ENCODE results near the gene STXBP5. TPM values are rescaled to one million over a fixed set of nuclear protein-coding genes. Genes with fewer than 3 reads are reported as not detected.

The STXBP5 gene
- total RNA-seq, 3 donors from 2014 or later (not counting 1 experiment from before 2014, with no cell fraction given) = 22.9 to 43.9 (median 35.9) TPM

GRCh38 chr6:147161974-147162495 is 42.2 kb upstream of the STXBP5 start:
- no peak for TF ChIP-seq CTCF (IDR thresholded peaks at IDR 0.05)
- Histone ChIP-seq H3K27ac (ENCODE audit: low read length) (no peak overlapping the region), H3K4me1 (ENCODE audit: control insufficient read depth, insufficient read depth, low read length) (no peaks in the 10 kb centered on the region), H3K4me3 (ENCODE audit: low read length) (no peak overlapping the region), H3K9me3 (ENCODE audit: control insufficient read depth, insufficient read depth, low read length) (no peaks in the 10 kb centered on the region), H3K36me3 (ENCODE audit: control insufficient read depth, insufficient read depth, low read length) (no peaks in the 10 kb centered on the region), H3K27me3 (ENCODE audit: control insufficient read depth, insufficient read depth, low read length) (no peaks in the 10 kb centered on the region)
- Mint-ChIP-seq H3K9me3 (peaks cover 0 to 3% of the 10 kb centered on the region in 2 donors), H3K36me3 (no peaks in the 10 kb centered on the region), H3K4me1 (no peaks in the 10 kb centered on the region), H3K27me3 (ENCODE audit: low read depth in 2 of 2) (peaks cover 3 to 18% of the 10 kb centered on the region in 2 donors), H3K27ac (no peak overlapping the region), H3K4me3 (no peak overlapping the region)
- DNase-seq (no peak), ATAC-seq (no peak)
- 79% methylated on average over 2 of the region's 4 CpGs for WGBS (ENCODE audit: insufficient coverage)
- intact Hi-C loops (cut with micrococcal nuclease) = no loop called here

GRCh38 chr6:147164761-147165160 is 39.5 kb upstream of the STXBP5 start:
- H3K36me3 Mint-ChIP-seq = no peaks in the 10 kb centered on the region
- H3K9me3 ChIP-seq (ENCODE audit: control insufficient read depth, insufficient read depth, low read length) = no peaks in the 10 kb centered on the region
- intact Hi-C loops (cut with micrococcal nuclease) = no loop called here

GRCh38 chr6:147166360-147166944 is 37.8 kb upstream of the STXBP5 start:
- Histone ChIP-seq H3K4me3 (ENCODE audit: low read length) (no peak overlapping the region), H3K27me3 (ENCODE audit: control insufficient read depth, insufficient read depth, low read length) (no peaks in the 10 kb centered on the region), H3K9me3 (ENCODE audit: control insufficient read depth, insufficient read depth, low read length) (no peaks in the 10 kb centered on the region), H3K4me1 (ENCODE audit: control insufficient read depth, insufficient read depth, low read length) (no peaks in the 10 kb centered on the region), H3K27ac (ENCODE audit: low read length) (no peak overlapping the region), H3K36me3 (ENCODE audit: control insufficient read depth, insufficient read depth, low read length) (no peaks in the 10 kb centered on the region)
- TF ChIP-seq CTCF (IDR thresholded peaks at IDR 0.05) = no peak
- intact Hi-C loops (cut with micrococcal nuclease) = no loop called here
- Mint-ChIP-seq H3K27me3 (ENCODE audit: low read depth in 2 of 2) (peaks cover 0 to 9% of the 10 kb centered on the region in 2 donors), H3K4me1 (no peaks in the 10 kb centered on the region), H3K4me3 (no peak overlapping the region), H3K36me3 (no peaks in the 10 kb centered on the region), H3K27ac (no peak overlapping the region), H3K9me3 (peaks cover 0 to 3% of the 10 kb centered on the region in 2 donors)
- no peak for DNase-seq
- WGBS (ENCODE audit: insufficient coverage) = 58% methylated on average over 2 of the region's 2 CpGs
- ATAC-seq = peak in 1 of 3 donors; percentile 37

More at GRCh38 chr6:147164761-147165160, 39.5 kb upstream of the STXBP5 start:
- ATAC-seq (no peak), DNase-seq (no peak)
- no peak for TF ChIP-seq CTCF (IDR thresholded peaks at IDR 0.05)
- Histone ChIP-seq H3K27ac (ENCODE audit: low read length) (no peak overlapping the region), H3K27me3 (ENCODE audit: control insufficient read depth, insufficient read depth, low read length) (no peaks in the 10 kb centered on the region), H3K4me1 (ENCODE audit: control insufficient read depth, insufficient read depth, low read length) (no peaks in the 10 kb centered on the region), H3K36me3 (ENCODE audit: control insufficient read depth, insufficient read depth, low read length) (no peaks in the 10 kb centered on the region), H3K4me3 (ENCODE audit: low read length) (no peak overlapping the region)
- H3K4me3 Mint-ChIP-seq = no peak overlapping the region
- peaks cover 3 to 15% of the 10 kb centered on the region in 2 donors for H3K27me3 Mint-ChIP-seq (ENCODE audit: low read depth in 2 of 2)
- H3K27ac Mint-ChIP-seq = no peak overlapping the region
- H3K9me3 Mint-ChIP-seq = peaks cover 0 to 3% of the 10 kb centered on the region in 2 donors
- no peaks in the 10 kb centered on the region for H3K4me1 Mint-ChIP-seq

- intact Hi-C loops (cut with micrococcal nuclease) = no loop called here
- Mint-ChIP-seq H3K4me1 (no peaks in the 10 kb centered on the region), H3K36me3 (no peaks in the 10 kb centered on the region), H3K27ac (no peak overlapping the region), H3K9me3 (peaks cover 0 to 3% of the 10 kb centered on the region in 2 donors), H3K27me3 (ENCODE audit: low read depth in 2 of 2) (peaks cover 0 to 9% of the 10 kb centered on the region in 2 donors), H3K4me3 (no peak overlapping the region)
- no peak for TF ChIP-seq CTCF (IDR thresholded peaks at IDR 0.05)
- H3K4me1 ChIP-seq (ENCODE audit: control insufficient read depth, insufficient read depth, low read length) = no peaks in the 10 kb centered on the region
- no peak overlapping the region for H3K27ac ChIP-seq (ENCODE audit: low read length)
- no peak for ATAC-seq
- no peaks in the 10 kb centered on the region for H3K36me3 ChIP-seq (ENCODE audit: control insufficient read depth, insufficient read depth, low read length)
- no peaks in the 10 kb centered on the region for H3K27me3 ChIP-seq (ENCODE audit: control insufficient read depth, insufficient read depth, low read length)
- DNase-seq = no peak
- WGBS (ENCODE audit: insufficient coverage) = no CpG with 5 or more reads among the region's 1 CpG
- H3K9me3 ChIP-seq (ENCODE audit: control insufficient read depth, insufficient read depth, low read length) = no peaks in the 10 kb centered on the region
- H3K4me3 ChIP-seq (ENCODE audit: low read length) = no peak overlapping the region
These were observed 37.2 kb upstream of the STXBP5 start for GRCh38 chr6:147166992-147167391.
